ENCODE measurements around the gene FAR2.

Gene FAR2

GRCh38 chr12:29212682-29213403, 63.8 kb downstream of the FAR2 start:
- TF ChIP-seq, protein P1, sequence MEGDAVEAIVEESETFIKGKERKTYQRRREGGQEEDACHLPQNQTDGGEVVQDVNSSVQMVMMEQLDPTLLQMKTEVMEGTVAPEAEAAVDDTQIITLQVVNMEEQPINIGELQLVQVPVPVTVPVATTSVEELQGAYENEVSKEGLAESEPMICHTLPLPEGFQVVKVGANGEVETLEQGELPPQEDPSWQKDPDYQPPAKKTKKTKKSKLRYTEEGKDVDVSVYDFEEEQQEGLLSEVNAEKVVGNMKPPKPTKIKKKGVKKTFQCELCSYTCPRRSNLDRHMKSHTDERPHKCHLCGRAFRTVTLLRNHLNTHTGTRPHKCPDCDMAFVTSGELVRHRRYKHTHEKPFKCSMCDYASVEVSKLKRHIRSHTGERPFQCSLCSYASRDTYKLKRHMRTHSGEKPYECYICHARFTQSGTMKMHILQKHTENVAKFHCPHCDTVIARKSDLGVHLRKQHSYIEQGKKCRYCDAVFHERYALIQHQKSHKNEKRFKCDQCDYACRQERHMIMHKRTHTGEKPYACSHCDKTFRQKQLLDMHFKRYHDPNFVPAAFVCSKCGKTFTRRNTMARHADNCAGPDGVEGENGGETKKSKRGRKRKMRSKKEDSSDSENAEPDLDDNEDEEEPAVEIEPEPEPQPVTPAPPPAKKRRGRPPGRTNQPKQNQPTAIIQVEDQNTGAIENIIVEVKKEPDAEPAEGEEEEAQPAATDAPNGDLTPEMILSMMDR (IDR thresholded peaks at IDR 0.05; ENCODE audit: low read depth, low read length, missing control alignments): no peak

DNA sequence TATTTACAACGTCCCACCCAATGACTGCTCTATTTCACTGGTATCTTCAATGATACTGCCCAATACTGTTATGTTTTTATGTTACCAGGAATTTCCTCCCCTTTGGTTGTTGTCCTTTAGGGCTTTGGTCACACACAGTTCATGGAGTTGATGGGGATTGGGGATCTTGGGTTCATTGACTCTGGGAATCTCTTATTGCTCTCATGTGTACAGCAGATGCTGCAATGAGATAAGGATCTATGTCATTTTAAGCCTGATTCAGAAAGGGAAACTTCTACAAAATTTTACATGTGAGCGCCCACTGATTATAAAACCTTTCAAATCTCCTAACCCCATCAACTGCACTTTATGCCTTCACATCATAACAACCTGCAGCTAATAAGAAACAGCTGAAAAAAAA, 67.2 kb downstream of the FAR2 start:
- in situ Hi-C loops (cut with HindIII; ENCODE audit: low pct_ligation_motif_present, low sequenced_read_pairs): no loop called here

More at GRCh38 chr12:29212682-29213403, 63.8 kb downstream of the FAR2 start:
- Histone ChIP-seq H3K27me3 (replicated peaks) (no peaks in the 10 kb centered on the region), H3K27ac (no peak overlapping the region), H3K36me3 (replicated peaks) (no peaks in the 10 kb centered on the region), H3K4me3 (ENCODE audit: low read depth, low read length) (no peak overlapping the region)
- in situ Hi-C loops (cut with HindIII; ENCODE audit: low pct_ligation_motif_present, low sequenced_read_pairs): no loop called here
- DNase-seq: no peak

DNA sequence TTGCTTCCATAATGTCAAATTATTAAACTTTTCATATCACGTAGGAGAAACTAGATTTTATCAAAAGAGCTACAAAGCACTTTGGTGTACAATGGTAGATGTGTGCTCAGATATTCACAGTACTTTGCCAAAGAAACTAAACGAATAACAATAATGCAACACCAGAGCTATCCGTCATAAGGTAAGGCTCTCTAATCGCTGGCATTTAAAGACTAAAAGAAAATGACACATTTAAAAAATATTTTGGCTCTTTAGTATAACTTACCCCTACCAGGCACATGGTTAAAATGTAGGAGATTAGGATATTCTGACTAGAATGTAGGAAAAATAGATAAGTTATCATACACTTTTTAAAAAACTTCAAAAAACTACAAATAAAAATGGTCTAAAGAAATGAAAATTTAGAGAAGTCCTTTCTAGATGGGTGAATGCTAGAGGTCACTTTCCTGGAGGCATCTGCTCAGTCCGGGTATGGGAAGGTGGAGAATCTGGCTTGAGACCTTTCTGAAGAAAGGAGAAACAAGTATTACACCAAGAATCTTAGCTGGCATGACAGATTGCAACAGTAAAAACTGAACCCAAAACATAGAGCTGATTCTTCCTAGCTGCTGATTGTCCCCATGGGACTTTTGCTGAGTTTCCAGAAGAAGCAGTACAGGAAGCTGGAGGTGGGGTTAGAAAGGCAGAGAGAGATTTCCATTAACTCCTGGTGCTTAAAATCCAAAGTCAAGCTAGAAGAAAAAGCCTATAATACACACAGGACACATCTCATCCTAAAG, 67.9 kb downstream of the FAR2 start:
- no peaks in the 10 kb centered on the region for H3K27me3 ChIP-seq (replicated peaks)
- in situ Hi-C loops (cut with HindIII; ENCODE audit: low pct_ligation_motif_present, low sequenced_read_pairs): no loop called here
- TF ChIP-seq, protein P1 (IDR thresholded peaks at IDR 0.05; ENCODE audit: low read depth, low read length, missing control alignments): no peak
- H3K36me3 ChIP-seq (replicated peaks): no peaks in the 10 kb centered on the region
- H3K4me3 ChIP-seq (ENCODE audit: low read depth, low read length): no peak overlapping the region
- no peak for DNase-seq
- no peak overlapping the region for H3K27ac ChIP-seq

More for the DNA sequence above, 67.2 kb downstream of the FAR2 start:
- TF ChIP-seq, protein P1 (IDR thresholded peaks at IDR 0.05; ENCODE audit: low read depth, low read length, missing control alignments): no peak
- DNase-seq: no peak
- Histone ChIP-seq H3K4me3 (ENCODE audit: low read depth, low read length) (no peak overlapping the region), H3K36me3 (replicated peaks) (no peaks in the 10 kb centered on the region), H3K27me3 (replicated peaks) (no peaks in the 10 kb centered on the region), H3K27ac (no peak overlapping the region)

DNA sequence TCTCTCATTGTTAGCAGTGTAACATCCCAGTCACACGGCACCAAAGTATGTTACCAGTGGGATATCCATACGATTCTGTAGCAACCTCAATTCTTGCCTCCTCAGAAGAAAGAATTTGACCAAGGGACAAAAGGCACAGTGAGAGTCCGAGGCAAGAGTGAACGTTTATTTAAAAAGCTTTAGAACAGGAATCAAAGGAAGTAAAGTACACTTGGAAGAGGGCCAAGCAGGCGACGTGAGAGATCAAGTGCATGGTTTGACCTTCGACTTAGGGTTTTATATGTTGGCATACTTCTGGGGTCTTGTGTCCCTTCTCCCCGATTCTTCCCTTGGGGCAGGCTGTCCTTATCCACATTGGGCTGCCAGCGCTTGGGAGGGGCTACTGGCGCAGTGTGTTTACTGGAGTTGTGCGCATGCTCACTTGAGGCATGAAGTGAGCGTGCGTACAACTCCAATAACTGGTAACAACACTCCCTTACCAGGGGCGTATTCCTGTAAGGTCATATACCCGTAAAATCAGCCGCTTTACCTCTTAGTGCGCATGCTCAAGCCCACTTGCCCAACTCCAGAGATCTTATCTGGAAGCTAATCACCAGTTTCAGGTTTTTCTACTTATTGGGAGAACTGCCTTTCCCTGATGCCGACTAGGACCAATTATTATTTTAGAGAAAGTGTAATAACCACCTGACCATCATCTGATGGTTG, 71.7 kb downstream of the FAR2 start:
- H3K27me3 ChIP-seq (replicated peaks): no peaks in the 10 kb centered on the region
- in situ Hi-C loops (cut with HindIII; ENCODE audit: low pct_ligation_motif_present, low sequenced_read_pairs): no loop called here
- no peak for DNase-seq
- H3K4me3 ChIP-seq (ENCODE audit: low read depth, low read length): no peak overlapping the region
- TF ChIP-seq, protein P1 (IDR thresholded peaks at IDR 0.05; ENCODE audit: low read depth, low read length, missing control alignments): no peak
- no peaks in the 10 kb centered on the region for H3K36me3 ChIP-seq (replicated peaks)
- no peak overlapping the region for H3K27ac ChIP-seq

DNA sequence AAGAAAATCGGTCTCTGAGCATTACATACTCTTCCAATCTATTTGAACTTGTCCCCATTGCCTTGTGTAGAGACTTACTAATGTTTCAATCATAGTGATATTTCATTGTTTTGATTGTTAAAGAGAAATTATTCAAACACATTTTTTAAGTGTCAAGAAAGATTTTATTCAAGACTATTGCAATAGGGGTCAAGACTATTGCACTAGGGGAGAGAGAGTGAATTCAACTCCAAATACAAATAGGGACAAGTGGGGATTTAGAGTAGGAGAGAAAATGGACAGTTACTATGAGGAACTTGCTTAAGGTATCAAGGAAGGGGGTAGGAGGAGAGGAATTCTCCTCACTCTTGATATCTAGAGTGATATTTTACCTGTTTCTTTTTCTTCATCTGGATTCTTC, 73.1 kb downstream of the FAR2 start:
- Histone ChIP-seq H3K27me3 (replicated peaks) (no peaks in the 10 kb centered on the region), H3K36me3 (replicated peaks) (no peaks in the 10 kb centered on the region), H3K4me3 (ENCODE audit: low read depth, low read length) (no peak overlapping the region), H3K27ac (no peak overlapping the region)
- in situ Hi-C loops (cut with HindIII; ENCODE audit: low pct_ligation_motif_present, low sequenced_read_pairs): no loop called here
- no peak for DNase-seq
- TF ChIP-seq, protein P1 (IDR thresholded peaks at IDR 0.05; ENCODE audit: low read depth, low read length, missing control alignments): no peak
